GM21737 (cell line): ENCODE data around the gene AGRP.
"Not testable (repeated sequence)": the region's sequence is repeated elsewhere in the genome, so short reads cannot be mapped to it uniquely, and the experiment has no call there.

Source experiments
- ATAC-seq: cut with Tn5 transposase; IDR thresholded peaks from one replicate; pipeline ENCODE4 v1.9.1; 2021; ENCODE audit warnings: mild to moderate bottlenecking, moderate library complexity; ENCODE audit not compliant: unreplicated experiment

The AGRP gene

GRCh38 chr16:67483150-67483549, at the start of gene AGRP:
Gene AGRP, minus strand, starts transcription at chr16:67483547. Its CDS starts 149 bp downstream, at chr16:67483398.
- no peak for ATAC-seq

DNA sequence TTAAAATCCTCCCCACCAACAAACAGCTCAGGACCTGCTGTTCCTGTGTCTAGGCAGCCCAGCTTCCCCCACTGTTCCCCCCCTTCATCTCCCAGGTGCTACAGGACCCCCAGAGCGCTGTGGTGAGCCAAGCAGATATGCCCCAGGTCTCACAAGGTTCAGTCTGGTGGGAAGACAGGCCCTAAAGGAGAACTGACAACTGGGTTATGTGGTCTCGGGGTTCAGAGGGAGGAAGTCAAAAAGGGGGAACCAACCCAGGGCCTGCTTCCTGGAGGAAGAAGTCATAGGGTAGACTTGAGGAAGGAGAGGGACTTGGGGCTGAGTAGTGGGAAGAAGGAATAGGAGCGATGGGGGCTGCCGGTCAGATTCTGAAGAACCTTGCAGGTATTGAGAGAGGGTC, 47.9 kb upstream of the AGRP start:
- ATAC-seq, result no peak

GRCh38 chr16:67530013-67530939, 46.9 kb upstream of the AGRP start:
- ATAC-seq, result peak; percentile 39

DNA sequence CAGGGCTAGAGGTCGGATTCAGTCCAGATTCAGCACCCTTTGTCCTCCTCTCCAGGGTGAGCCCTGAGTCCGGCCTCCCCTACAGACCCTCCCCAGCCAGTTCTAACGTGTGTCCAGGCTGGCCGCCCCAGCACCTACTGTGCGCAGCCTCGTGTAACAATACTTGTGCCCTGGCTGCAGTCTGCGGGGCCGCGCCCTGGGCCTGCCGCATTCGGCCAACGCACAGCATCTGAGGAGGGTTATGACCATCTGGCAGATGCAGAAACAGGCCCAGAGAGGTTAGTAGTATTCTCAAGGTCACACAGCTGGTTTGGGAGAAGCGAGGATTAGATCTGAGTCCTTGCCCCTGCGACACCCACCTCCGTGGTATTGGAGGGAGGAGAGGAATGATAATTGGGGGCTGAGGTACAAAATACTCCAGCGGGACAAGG, 46.2 kb upstream of the AGRP start:
- ATAC-seq, result no peak

DNA sequence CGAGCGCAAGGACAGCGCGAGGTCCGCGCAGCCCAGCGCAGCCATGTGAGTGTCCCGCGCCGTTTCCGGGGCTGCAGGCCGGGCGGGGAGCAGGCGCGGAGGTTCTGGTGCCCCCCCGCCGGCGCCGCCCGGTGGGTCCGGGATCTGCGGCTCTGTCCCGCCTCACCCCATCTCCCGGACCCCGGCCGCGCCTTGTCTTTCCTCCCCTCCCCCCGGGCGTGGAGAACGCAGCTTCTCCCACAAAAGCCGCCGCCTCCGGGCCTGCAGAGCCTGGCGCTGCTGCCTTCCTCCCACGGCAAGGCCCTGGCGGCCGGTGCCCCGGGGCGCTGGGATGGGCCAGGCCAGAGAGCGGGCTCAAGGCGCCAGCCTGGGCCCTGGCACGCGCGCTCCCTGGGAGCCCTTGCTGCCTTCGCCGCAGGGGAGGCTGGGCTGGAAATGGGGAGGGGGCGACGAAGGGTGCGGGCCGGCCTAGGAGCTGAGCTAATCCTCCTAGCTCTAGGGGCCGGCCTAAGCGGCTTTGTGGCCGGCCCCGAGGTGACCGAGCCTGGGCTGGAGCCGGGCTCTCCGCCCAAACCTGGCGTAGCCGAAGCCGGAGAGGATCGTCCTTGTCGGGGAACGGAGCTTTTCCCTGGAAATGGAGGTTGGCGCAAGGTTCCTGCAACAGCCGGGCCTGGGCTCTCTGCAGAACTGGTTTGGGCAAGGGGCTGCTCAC, 45.7 kb upstream of the AGRP start:
- no peak for ATAC-seq

GRCh38 chr16:67528222-67528869, 45.0 kb upstream of the AGRP start, which contains the start of gene RIPOR1:
Gene RIPOR1, plus strand, starts transcription at chr16:67528829. Its CDS starts 9,618 bp downstream, at chr16:67538447.
- ATAC-seq, result no peak

DNA sequence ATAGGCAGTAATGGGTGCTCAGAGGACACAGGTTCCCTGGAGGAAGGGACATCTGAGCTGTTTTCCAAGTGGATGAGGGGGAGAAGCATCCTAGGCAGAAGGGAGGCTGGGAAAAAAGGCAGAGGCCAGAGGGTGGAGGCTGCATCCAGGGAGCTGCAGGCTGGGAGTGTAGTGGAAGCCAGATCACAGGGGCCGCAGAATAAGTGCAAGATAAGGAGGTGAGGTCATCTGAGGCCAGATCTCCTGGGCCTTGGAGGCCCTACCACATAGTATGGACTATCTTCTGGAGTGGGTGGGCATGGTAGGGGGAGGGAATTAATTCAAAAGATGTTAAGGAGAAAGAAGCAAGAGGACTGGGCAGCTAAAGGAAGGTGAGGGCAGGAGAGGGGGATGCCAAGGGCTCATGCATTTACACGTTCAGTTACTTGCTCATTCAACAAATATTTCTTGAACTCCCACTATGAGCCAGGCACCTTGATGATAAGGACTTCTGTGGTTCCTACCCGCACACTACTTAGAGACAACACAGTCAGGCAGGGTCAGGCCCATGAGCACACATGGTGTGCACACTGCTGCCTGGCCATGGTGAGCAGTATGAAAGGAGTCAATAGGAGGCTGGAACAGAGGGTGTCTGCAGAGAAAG, 42.9 kb upstream of the AGRP start:
- no peak for ATAC-seq

GRCh38 chr16:67525176-67525860, 42.0 kb upstream of the AGRP start:
- no peak for ATAC-seq

DNA sequence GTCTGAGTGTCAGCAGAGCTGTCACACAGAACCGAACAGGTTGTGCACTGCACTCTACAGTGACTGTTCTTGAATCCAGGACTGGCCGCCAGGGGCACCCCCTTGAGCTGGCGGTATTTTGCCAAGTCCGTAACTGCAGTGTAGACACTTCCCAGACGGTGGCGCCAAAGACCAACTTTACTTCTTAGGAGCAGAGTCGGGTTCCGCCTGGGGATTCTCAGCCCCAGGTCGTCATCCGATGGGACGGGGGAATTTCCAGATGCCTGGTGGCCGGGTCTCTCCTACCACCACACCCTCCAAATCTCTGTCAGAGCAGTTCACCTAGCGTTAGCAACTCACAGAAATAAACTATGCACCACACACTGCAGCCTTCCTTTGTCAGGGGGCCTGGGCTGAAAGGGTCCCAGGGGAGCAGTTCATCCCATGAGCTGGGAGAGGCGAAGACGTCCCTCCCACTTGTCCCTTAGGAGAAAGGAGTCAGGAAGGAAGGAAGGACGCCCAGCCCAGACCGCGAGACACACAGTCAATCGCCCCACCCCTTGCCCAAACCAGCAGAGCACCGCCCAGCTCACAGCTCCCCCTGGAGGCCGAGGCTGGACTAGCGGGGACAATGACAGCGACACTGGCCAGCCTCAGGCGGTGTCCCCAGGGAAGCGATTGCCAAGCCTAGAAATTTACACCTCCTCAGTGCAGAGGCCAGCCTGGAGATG, 37.9 kb upstream of the AGRP start:
- peak; percentile 52 for ATAC-seq

GRCh38 chr16:67519242-67519641, 35.9 kb upstream of the AGRP start:
- ATAC-seq, result no peak

DNA sequence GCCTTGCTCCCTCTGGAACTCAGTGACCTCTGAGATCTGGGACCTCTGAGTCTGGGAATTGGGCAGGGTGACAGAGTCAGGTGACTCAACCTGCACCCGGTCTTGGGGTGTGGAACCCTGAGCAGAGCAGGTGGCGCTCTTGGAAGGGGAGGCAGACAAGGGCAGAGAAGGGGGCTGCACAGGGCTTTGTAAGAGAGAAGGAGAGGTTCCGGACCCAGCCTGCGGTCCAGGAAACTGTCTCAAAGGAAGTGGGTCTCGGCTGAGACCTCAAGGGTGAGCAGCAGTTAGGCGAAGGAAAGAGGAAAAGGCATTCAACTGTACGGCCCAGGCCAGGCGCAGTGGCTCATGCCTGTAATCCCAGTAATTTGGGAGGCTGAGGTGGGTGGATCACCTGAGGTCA, 35.3 kb upstream of the AGRP start:
- no peak for ATAC-seq

GRCh38 chr16:67517661-67518423, 34.5 kb upstream of the AGRP start:
- peak; percentile 42 for ATAC-seq

GRCh38 chr16:67517155-67517445, 33.8 kb upstream of the AGRP start:
- ATAC-seq, result no peak

DNA sequence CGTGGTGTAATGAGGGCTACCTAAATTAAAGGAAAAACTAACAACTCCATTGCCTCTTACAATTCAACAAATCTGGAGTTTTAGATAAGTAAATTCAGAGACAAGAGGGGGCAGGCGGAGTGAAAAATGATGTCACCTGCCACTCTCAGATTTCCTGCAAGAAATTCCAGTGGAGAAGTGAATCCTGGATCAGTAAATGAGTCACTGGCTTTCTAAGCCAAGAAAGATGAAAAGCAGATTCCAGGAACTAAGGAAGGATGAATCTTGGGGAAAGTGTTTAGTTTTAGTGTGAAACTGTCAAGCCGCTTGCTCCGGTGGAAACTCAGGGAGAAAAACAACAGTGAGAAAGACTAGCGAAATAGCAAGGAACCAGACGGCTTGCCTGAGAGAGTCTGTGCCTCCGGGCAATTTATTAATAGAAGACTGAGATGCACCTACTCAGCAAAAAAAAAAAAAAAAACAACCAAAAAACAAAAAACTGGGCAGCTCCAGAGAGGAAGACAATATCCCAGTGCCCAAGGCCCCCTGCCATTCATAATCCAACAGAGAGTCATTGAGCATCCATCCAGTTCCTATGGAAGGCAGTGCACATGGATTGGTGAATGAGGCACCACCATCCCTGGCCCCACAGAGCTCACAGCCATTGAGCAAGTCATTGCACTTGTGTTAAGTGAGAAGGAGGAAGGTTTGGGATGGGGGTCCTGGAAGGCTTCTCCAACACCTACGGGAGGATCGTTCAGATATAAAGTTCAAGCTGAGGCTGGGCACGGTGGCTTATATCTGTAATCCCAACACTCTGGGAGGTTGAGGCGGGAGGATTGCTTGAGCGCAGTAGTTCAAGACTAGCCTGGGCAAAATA, 33.2 kb upstream of the AGRP start:
- ATAC-seq, result no peak

GRCh38 chr16:67514382-67514828, 31.1 kb upstream of the AGRP start:
- ATAC-seq, result peak; percentile 42

GRCh38 chr16:67513892-67514291, 30.5 kb upstream of the AGRP start:
- ATAC-seq, result not testable (repeated sequence)

- no peak for ATAC-seq
Measured at GRCh38 chr16:67509016-67509415, 25.7 kb upstream of the AGRP start.

DNA sequence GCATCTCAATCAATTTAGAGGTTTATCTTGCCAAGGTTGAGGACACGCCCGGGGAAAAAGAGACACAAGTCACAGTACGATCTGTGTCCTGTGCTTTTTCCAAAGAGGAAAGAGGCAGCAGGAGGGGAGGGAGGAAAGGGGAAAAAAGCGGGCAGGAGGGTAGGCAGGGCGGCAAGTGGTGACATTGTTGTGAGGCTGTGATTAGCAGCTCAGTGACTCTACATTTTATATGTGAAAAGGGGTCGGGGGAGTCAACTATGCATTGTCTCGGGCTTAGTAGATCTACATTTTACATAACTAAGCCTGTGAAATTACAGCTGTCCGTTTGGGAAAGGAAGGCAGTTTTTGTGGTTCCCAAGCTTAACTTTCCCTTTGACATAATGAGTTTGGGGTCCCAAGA, 23.1 kb upstream of the AGRP start:
- no peak for ATAC-seq
